HG02943 (cell line): ENCODE measurements around the gene ADAMTS17.

Source experiments
- ATAC-seq: cut with Tn5 transposase; IDR thresholded peaks from one replicate; pipeline ENCODE4 v1.9.1; 2021; ENCODE audit warnings: mild to moderate bottlenecking, low read depth, moderate library complexity; ENCODE audit not compliant: unreplicated experiment

The ADAMTS17 gene

DNA sequence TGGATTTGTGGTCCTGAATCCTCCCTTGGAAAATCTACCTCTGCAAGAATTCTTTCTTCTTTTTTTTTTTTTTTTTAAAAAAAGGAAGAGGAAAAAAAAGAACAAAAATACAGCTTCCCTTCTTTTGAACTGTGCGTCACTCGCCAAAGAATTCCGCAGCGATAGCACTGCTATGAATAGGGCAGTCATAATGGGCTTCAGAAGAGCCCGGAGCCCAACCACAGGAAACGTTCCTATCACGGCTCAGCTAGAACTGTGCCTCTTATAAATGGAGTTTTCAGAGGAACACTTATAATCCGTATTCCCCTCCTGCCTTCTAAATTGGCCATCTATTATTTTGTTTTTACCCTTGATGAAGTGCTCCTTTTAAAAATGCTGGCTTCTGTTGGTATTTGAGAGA is 227.7 kb downstream of the ADAMTS17 start:
- ATAC-seq: no peak

- ATAC-seq: no peak
Observed at GRCh38 chr15:100113351-100114080, 228.3 kb downstream of the ADAMTS17 start.

GRCh38 chr15:100112636-100113305 is 229.0 kb downstream of the ADAMTS17 start:
- no peak for ATAC-seq

GRCh38 chr15:100112061-100112420 is 229.7 kb downstream of the ADAMTS17 start:
- ATAC-seq: no peak

- ATAC-seq: no peak
Observed at GRCh38 chr15:100111125-100112060, 230.4 kb downstream of the ADAMTS17 start.

DNA sequence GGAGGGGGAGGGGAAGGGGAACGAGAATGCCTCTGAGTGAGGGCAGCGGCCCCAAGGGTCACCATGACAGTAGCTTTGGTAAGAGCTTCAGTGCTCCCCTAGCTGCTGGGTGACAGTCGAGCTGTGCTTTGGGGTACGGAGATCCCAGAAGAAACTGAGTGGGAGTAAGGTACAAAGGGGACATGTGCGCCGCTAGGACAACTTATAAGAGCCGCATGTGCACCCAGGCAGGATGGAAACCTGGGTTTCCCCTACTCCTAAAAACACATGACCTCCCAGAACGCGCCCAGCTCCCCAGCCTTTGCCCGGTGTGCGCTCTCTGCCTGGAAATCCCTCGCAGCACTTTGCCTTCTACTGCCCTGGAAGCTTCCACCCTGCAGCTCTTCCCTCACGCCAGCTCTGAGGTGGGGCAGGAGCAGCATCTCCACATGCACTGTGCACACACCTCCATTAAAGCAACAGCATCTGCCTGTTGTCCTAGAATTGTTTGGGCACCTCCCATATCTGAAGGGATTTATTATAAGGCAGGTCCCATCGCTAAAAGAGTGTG is 232.2 kb downstream of the ADAMTS17 start:
- ATAC-seq: no peak

- ATAC-seq: no peak
Observed at GRCh38 chr15:100108846-100109245, 232.9 kb downstream of the ADAMTS17 start.

GRCh38 chr15:100108346-100108745 is 233.4 kb downstream of the ADAMTS17 start:
- ATAC-seq: no peak

GRCh38 chr15:100107606-100108225 is 234.1 kb downstream of the ADAMTS17 start:
- no peak for ATAC-seq

GRCh38 chr15:100107151-100107550 is 234.6 kb downstream of the ADAMTS17 start:
- no peak for ATAC-seq

GRCh38 chr15:100106732-100107131 is 235.0 kb downstream of the ADAMTS17 start:
- ATAC-seq: no peak

- ATAC-seq: no peak
Observed at GRCh38 chr15:100105101-100105500, 236.7 kb downstream of the ADAMTS17 start.

DNA sequence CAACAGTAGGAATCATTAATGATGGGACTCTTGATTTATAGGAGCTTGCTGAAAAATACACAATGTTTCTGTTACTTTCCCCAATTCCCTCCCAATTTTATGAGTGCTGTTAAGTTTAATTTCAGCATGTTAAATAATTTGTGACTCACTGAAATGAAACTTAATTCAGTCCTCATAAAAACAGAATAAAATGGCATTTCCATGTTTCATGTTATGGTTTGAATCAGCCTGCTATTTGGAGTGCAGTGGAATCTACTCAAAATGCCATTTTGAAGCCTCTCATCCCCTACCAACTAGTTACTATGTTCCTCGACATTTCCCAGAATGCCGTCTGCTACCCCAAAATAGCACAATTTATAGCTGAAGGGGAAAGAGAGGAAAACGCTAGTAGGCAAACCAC is 237.5 kb downstream of the ADAMTS17 start:
- ATAC-seq: no peak

DNA sequence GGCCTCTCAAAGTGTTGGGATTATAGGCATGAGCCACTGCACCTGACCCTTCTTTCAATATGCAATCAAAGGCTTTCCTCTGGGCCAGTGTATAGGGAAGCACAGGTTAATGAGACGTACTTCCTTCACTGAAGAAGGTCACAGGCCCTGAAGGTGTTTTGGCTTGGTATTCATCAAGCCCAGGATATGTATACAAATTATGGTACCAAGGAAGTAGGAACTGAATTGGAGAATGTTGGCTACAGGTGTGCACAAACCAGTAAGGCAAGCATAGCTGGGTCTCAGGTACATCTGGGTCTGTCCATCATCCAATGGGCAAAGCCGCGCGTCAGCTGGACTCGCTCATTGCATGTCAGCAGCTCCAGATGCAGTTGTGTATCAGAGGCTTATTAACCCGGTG is 237.9 kb downstream of the ADAMTS17 start:
- ATAC-seq: no peak

DNA sequence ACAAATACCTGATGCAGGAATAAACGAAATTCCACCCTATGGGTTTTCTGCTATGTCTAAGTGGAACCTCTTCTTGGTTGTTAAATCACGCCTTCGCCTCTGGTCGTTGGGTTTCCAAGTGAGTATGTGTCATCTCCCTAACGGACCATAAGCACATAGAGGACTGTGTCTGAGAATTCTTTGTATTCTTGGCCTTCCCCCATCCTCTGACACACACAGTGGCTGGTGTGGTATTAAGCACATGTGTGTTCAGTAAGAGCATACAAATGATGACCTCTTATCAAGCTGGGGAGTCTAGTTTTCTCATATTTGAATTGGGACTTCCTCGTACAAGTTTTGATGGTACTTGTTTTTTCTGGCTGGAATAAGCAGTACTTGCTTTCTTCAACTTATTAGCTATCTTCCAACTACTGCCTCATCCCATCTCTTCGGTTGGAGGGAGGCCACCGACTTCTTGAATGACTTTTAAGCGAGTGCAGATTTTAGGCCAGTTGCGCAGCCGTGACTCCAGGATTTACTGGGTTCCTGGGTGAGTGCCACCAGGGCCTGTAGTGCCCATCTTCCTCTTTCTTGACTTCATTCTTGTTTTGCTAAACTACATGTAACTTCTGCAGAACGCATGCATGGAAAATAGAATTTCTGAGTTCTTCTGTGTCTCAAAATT is 240.2 kb downstream of the ADAMTS17 start:
- no peak for ATAC-seq

DNA sequence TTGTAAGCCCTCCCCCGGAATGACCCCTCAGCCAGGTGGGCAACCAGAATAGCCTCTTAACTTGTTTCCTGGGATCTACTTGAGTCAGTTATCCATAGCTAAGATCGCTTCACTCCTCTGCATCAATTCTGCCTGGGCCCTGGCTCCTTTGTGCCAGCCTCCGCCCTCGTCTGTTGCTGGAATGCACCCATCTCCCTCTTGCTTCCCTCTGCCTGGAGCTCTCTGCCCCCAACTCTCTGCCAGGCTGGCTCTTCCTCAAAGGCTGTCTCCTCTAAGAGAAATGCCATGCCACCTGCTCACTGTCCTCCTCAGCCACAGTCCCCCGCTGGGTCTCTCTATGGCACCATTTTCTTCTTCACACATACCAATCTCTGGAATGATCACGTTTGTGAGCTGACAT is 240.8 kb downstream of the ADAMTS17 start:
- ATAC-seq: no peak

DNA sequence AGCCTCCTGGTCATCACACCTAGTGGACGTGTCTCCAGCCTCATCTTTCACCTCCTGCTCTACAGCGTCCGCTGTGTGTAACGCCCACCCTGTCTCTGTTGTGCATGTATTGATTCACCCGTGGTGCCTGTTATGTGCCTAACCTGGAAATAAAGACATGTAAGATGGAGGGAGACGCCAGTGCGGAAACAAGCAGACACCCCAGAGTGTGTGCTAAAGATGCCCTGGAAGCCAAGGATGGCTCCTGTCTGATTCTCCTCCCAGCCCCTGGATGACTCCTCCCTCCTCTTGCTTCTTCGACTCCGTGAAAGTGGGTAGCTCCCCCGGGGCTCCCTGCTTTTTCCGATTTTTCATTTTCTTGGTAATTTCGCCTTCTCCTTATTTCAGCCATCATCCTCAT is 241.8 kb downstream of the ADAMTS17 start:
- ATAC-seq: no peak

GRCh38 chr15:100098705-100099104 is 243.1 kb downstream of the ADAMTS17 start:
- ATAC-seq: no peak

GRCh38 chr15:100097342-100098127 is 244.2 kb downstream of the ADAMTS17 start:
- no peak for ATAC-seq
